Cerebellar nuclear complex (tissue), 1 donor: Measurements from ENCODE around the gene CAMTA2.

ENCODE experiments used
- DNase-seq, 2 experiments: peaks; one replicate each; lab custom pipeline; 2025; lab: John Stamatoyannopoulos, UW

Gene CAMTA2

GRCh38 chr17:4948166-4948930 lies 39.1 kb downstream of the CAMTA2 start, which contains the start of gene PFN1:
Gene PFN1, minus strand, starts transcription at chr17:4948530. Its CDS starts 136 bp downstream, at chr17:4948394.
- DNase-seq, result no peak

- no peak for DNase-seq
These were observed 39.9 kb downstream of the CAMTA2 start for GRCh38 chr17:4947411-4948165.

- no peak for DNase-seq
These were observed 40.5 kb downstream of the CAMTA2 start for GRCh38 chr17:4947010-4947410.

- DNase-seq, result no peak
These were observed 41.0 kb downstream of the CAMTA2 start for GRCh38 chr17:4946312-4946976.

- DNase-seq, result no peak
These were observed 41.6 kb downstream of the CAMTA2 start for GRCh38 chr17:4945944-4946280.

- no peak for DNase-seq
These were observed 42.1 kb downstream of the CAMTA2 start for GRCh38 chr17:4945176-4945943.

DNA sequence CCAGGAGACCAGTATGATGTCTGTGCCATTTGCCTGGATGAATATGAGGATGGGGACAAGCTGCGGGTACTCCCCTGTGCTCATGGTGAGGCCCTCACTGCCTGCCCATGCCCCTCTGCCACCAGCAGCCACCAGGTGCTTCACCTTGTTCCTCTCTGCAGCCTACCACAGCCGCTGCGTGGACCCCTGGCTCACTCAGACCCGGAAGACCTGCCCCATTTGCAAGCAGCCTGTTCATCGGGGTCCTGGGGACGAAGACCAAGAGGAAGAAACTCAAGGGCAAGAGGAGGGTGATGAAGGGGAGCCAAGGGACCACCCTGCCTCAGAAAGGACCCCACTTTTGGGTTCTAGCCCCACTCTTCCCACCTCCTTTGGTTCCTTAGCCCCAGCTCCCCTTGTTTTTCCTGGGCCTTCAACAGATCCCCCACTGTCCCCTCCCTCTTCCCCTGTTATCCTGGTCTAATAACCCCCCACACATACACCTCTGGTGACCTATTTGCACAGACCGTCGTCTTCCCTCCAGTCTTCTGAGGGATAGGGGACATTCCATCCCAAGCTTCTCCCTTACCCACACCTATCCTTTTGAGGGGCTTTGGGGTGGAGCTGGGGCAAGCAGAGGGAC lies 42.8 kb downstream of the CAMTA2 start:
- no peak for DNase-seq

DNA sequence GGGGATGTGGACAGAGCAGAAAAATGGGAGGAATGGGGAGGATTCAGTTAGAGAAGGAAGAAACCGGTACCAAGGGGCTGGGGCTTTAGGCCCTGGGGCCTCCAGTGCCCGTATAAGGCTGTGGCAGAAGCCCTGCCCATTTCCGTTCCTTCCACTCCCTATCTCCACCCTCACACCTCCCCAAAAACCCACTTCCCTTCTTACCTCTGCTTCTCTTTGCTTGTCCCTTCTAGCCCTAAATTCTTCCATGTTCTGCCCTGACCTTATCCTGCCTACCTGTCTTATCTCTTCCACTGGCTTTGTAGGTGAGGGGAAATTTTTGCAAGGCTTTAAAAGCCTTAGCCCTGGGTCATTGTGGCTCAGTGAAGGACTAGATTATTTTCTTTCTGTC lies 43.3 kb downstream of the CAMTA2 start:
- DNase-seq, result no peak

- DNase-seq, result no peak
These were observed 44.5 kb downstream of the CAMTA2 start for GRCh38 chr17:4942760-4943508.

GRCh38 chr17:4941319-4941610 lies 46.2 kb downstream of the CAMTA2 start:
- DNase-seq, result no peak

DNA sequence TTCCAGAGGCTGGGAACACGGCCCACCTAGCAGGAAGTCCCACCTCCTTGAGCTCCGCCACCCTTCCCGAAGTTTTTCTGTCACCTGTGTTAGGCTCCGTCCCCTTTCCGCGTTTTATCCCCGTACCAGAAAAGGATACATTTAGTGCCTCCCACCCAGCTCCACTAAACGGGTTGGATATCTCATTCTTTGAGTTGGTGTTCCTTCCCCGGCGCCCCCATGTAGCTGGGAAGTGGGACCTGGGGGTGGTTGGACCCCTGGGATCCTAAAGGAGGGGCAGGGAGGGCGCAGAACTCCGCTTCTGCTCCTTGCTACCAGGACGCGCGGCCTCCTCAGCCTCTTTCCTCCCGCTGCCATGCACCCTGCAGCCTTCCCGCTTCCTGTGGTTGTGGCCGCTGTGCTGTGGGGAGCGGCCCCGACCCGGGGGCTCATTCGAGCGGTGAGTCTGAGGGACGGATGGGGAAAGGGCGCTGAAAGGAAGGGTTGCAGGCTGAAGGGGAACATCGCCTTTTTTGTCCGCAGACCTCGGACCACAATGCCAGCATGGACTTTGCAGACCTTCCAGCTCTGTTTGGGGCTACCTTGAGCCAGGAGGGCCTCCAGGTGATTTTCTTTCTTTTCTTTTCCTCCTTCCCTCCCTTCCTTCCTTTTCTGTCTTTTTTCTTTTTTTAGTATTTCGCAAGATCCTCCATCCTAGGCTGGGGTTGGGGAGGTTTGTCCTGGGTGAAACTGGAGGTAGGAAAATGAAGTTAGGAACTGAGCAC lies 46.7 kb downstream of the CAMTA2 start:
- no peak for DNase-seq

- peak; percentile 90 for DNase-seq
These were observed 47.5 kb downstream of the CAMTA2 start, which contains the start of the genes RNF167 and SLC25A11 for GRCh38 chr17:4939796-4940554. Gene RNF167, plus strand, starts transcription at chr17:4940268. Its CDS starts 642 bp downstream, at chr17:4940910. Gene SLC25A11, minus strand, starts transcription at chr17:4940046. Its CDS starts 136 bp downstream, at chr17:4939910.

GRCh38 chr17:4939546-4939795 lies 48.0 kb downstream of the CAMTA2 start:
- DNase-seq, result no peak

GRCh38 chr17:4938688-4939545 lies 48.6 kb downstream of the CAMTA2 start:
- no peak for DNase-seq

GRCh38 chr17:4938069-4938491 lies 49.4 kb downstream of the CAMTA2 start:
- no peak for DNase-seq

DNA sequence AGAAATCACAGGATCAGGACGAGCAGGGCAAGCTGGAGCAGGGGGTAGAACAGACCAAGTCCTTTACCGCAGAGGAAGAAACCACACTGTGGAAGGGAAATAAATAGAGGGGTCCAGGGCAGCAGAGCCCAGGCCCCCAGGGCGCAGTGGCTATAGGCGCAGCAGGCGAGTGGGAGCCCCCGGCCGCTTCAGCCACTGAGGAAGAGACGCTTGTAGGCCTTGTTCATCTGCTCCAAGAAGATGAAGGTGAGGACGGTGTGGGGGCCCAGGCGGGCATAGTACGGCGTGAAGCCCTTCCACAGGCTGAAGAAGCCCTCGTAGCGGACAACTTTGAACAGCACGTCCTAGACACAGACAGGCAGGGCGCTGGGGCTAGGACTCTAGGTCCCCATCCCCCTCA lies 49.9 kb downstream of the CAMTA2 start:
- DNase-seq, result no peak

GRCh38 chr17:4936436-4936835 lies 51.0 kb downstream of the CAMTA2 start:
- no peak for DNase-seq

DNA sequence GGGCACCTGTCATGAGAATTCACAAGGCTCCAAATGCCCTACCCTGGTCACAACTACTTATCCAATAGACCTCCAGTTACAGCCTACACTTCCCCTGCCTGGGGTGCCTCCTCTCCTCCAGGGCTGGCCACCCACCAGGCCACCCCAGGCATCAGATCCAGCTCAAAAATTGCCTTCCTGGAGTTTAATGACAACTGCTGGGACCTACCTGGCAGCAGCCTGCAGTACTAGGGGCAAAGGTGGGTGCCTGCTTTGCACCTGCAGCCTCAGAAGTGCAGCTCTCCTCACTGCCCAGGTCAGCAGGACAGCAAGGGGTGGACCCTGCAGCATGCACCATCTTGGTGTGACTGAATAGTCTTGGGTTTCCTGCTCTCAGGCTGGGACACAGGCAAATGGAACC lies 51.8 kb downstream of the CAMTA2 start:
- no peak for DNase-seq
